Activated T-helper 9 cell treated with anti-CD3 and anti-CD28 coated beads, Interleukin-2, amount 50 U/mL, for 16 hours (primary cell): ENCODE data around the gene NR2C1.
A peak's percentile ranks its signal among the peaks of the same experiment; 100 is the strongest.
"Not testable (repeated sequence)": the region's sequence is repeated elsewhere in the genome, so short reads cannot be mapped to it uniquely, and the experiment has no call there.

ENCODE experiments used
- DNase-seq: peaks from one replicate; pipeline ENCODE4 v3.0.0-alpha.2; 2020; ENCODE audit warnings: low read depth

NR2C1 gene

DNA sequence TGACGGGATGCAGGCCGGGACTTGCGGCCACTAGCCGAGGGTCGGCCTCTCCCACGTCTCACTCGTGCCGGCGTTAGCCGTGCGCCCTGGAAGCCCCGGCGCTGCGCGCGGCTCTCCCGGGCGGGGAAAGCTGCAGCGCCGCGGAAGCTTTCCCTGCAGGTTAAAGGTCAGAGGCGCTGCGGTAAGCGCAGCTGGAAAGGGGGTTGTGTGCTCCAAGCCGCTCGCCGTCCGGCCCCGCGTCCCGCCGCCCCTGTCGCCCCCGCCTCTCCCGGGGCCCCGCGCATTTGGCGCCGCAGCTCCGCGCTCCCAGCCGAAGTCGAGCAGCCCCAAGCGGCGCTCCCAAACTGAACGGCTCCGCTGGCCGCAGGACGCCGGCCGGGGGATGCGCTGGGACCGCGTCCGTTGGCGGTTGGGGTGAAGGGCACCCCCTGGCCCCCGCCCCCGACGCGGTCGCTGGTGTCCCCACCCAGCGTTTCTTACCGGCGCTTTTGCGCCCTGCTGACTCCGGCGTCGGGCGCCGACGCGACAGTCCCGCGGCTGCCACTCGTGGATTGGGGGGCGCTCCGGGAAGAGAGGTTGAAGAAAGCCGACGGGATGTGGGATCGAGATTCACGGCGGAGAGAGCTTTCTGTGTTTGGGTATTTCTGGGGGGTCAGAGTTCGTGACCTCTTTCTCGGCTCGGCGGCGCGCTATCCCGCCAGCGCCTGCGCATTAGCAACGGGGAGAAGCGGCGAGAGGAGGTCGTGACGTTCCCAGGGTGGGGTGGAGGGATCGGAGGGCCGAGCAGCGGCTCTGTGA, at the start of gene NR2C1:
Gene NR2C1, minus strand, starts transcription at position 719 of the 798 bp plus-strand sequence. CDS start 6,234 bp downstream, outside the sequence.
- peak; percentile 87 for DNase-seq

DNA sequence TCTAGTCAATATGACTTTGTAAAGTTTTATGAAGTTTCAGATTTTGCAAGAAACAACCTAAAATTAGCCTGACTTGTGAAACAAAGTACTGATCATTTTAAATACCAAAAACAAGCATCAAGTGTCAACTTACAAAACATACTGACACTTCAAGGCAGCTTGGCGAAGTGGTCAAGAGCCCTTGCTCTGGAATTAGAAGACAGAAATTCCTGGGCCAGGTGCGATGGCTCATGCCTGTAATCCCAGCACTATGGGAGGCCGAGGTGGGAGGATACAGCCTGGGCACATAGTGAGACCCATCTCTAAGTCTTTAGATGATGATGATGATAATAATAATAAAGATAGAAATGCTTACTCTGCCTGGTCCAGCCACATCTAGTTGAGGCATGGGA, 45.4 kb upstream of the NR2C1 start:
- no peak for DNase-seq

DNA sequence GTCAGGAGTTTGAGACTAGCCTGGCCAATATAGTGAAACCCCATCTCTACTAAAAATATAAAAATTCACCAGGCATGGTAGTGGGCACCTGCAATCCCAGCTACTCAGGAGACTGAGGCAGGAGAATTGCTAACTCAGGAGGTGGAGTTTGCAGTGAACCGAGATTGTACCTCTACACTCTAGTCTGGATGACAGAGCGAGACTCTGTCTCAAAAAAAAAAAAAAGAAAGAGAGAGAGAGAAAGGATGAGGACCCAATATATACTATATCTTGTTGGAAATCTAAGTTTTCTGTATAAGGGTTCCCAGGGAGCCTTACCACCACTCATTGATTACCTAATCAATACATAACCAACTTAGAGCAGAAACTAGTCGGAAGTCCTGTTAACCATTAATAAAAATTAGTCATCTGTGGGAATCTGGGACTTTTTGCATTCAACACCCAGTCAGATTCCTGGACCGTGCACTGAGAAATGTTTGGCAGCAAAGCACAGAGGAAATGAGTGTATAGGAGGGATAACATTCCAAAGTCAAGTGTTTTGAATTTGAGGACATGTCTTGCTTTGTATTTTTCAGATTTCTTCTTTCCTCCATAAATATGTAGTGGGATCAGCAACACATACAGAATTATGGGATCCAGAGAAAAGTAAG, 44.8 kb upstream of the NR2C1 start:
- DNase-seq, result no peak

DNA sequence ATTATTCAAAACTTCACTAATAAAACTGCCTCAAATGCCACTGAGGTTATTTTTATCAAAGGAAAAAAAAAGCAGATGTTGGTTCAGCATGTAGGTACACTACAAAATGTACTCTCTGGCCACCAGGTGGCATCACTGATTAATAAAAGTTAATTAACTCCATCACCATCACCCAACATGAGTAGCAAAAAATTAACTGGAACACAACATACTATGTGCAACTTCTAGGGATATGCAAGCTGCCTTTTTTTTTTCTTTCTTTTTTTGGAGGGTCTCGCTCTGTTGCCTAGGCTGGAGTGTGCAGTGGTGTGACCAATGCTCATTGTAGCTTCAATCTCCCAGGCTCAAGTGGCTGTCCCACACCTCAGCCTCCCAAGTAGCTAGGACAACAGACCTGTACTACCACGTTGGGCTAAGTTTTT, 43.8 kb upstream of the NR2C1 start:
- peak; percentile 30 for DNase-seq

DNA sequence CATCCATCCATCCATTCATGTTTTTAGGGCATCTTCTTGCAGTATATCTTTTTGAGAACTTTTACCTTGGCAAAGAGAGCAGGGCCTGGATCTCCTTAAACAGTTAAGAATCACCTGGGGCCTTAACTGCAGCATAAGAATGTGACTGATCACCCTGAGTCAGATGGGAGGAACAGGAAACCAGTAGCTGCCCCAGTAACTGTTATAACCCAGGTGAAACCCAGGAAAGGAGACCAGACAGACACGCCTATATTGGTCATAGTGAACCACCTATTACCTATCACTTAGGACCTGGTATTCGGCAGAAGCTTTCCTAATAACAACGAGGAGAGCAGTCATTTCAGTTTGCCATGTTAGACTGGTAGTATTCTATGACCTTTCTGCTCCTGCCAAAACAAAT, 43.4 kb upstream of the NR2C1 start:
- DNase-seq, result no peak

DNA sequence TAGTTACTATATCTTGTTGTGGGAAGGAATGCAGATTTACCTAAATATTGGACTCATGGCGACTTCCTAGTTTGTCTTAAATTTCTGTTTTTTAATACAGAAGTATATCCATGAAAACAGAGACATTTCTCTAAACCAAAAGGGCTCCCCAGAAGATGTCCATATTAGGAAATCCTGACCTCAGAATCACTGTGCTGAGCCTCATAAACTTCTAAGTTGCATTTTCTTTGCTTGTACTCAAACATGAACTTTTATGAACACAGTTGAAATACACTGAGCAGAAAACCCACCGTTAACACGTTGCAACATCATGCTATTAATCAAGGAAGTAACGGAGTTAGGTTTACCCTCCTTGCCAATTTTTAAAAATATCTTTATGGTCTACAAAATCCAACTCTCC, 42.9 kb upstream of the NR2C1 start:
- DNase-seq, result no peak

DNA sequence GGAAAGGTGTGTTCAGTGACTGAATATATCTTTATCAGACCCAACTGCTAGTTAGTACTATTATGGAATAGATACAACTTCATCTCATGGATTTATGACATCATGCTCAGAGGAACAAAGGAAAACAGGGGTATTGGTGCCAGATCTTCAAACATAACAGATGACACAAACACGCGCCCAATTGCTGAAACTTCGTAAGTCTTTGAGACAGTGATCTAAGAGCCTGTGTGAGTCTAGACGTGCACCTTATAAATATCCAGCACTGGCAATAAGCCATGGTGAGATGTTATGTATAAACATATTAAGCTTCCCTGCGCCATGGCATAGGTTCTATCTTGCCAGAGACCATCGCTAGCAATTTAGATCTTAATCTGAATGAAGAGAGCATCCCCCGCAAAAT, 42.2 kb upstream of the NR2C1 start:
- no peak for DNase-seq

DNA sequence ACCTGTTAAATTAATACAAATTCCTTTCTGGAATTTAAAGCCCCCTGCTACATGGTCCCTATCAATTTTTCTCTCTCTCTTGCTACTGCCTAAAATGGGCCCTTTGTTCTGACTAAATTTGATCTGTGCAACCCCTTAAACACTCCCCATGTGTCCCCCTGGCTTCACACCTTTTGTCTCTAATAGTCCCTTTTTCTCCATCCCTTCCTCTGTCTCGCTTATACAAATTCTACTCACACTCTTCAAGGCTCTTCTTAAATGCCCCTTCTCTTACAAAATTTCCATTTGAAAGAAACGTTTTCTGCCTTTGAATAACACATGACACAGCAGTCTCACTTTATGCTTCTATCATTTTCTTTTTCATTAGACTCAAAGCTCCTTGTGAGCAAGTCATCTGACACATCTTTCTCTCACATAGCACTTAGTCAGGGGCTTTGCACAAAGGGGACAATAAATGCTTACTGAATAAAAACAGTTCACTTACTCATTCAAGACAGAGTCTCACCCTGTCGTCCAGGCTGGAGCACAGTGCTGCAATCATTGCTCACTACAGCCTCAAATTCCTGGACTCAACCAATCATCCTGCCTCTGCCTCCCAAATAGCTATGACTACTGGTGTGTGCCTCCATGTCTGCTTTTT, 41.5 kb upstream of the NR2C1 start:
- DNase-seq, result no peak

DNA sequence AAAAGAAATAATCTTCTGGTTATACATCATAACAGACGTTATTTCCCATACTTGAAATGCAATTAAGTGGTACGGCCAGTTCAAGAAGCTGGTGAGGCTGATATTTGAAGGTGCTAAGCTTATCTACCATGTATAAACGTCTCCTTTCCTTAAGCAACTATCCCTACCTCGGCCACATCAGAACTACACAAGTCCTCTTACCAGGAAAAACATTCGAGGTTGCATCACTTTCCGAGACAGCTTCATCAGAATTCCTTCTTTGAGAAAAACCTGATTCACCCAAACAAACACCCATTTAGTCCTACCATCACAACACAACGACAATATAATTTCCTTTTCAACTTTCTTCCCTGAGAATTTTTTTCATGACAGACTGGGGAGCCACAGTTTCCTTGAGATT, 33.9 kb upstream of the NR2C1 start:
- DNase-seq, result no peak

DNA sequence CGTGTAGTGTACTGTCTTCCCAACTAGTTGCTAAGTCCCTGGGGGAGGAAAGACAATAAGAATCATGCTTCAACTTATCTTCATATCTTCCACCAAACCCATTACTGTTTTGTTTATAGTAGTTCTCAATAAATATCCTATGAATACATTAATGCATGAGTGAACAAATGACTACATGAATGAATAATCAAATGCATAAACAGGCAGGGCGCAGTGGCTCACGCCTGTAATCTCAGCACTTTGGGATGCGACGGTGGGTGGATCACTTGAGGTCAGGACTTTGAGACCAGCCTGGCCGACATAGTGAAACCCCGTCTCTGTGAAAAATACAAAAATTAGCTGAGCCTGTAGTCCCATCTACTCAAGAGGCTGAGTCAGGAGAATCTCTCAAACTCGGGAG, 32.1 kb upstream of the NR2C1 start:
- no peak for DNase-seq

DNA sequence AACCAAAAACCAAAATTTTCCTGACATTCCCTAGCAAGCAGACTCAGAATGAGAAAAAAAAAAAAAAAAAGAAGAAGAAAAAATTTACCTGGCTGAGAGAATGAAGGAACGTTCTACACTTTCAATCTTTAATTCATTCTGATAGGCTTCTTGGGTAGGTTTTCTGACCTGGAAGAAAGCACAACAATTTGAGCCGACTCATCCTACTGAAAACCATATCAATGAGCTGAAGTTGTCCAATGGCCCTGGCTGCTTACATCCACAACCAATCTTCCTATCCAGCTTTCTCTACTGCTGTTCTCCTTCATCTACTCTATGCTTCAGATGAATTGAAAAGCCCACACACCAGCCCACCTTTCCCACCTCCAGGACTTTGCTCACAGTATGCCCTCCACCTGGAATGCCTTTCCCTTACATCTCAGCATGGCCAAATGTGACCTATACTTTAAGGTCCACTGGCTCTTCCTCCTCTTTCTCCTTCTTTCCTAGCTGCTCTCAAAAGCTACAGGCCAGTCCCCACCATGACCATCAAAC, 31.6 kb upstream of the NR2C1 start:
- DNase-seq, result no peak

DNA sequence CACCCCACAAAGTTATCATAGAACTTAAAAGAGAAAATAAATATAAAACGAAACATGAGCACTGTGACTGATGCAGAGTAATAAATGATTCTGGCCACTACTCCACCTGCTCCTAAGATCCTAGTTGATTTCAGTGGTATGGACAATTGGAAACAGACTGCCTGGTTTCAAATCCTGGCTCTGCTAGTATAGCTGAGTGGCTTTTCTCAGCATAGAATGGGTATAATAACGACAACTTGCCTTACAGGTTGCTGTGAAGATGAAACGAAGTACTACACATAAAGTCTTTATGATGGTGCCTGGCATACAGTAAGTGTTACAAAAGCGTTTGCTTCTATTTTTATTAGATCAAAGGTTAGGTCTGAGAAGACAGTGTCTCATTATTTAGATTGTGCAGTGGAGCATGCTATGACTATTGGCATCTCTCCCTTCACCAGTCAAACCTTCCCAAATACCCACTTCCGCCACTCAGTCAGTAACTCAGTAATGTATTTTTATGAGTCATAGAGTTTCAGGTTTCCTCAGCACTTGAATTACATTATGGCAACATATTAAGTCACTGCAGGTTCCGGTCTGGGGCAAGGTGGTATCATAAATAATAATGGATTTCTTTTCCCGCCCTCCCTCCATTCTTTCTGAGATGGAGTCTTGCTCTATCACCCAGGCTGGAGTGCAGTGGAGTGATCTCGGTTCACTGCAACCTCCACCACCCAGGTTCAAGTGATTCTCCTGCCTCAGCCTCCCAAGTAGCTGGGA, 29.7 kb upstream of the NR2C1 start:
- DNase-seq, result peak; percentile 2

DNA sequence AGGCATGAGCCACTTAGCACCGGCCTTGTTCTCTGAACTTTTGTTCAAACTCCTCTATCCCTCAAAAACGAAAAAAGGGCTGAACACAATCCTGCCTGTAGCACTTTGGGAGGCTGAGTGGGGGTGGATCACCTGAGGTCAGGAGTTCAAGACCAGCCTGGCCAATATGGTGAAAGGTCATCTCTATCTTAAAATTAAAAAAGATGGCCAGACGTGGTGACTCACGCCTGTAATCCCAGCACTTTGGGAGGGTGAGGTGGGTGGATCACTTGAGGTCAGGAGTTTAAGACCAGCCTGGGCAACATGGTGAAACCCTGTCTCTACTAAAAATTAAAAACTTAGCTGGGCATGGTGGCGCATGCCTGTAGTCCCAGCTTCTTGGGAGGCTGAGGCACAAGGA, 28.5 kb upstream of the NR2C1 start:
- not testable (repeated sequence) for DNase-seq

DNA sequence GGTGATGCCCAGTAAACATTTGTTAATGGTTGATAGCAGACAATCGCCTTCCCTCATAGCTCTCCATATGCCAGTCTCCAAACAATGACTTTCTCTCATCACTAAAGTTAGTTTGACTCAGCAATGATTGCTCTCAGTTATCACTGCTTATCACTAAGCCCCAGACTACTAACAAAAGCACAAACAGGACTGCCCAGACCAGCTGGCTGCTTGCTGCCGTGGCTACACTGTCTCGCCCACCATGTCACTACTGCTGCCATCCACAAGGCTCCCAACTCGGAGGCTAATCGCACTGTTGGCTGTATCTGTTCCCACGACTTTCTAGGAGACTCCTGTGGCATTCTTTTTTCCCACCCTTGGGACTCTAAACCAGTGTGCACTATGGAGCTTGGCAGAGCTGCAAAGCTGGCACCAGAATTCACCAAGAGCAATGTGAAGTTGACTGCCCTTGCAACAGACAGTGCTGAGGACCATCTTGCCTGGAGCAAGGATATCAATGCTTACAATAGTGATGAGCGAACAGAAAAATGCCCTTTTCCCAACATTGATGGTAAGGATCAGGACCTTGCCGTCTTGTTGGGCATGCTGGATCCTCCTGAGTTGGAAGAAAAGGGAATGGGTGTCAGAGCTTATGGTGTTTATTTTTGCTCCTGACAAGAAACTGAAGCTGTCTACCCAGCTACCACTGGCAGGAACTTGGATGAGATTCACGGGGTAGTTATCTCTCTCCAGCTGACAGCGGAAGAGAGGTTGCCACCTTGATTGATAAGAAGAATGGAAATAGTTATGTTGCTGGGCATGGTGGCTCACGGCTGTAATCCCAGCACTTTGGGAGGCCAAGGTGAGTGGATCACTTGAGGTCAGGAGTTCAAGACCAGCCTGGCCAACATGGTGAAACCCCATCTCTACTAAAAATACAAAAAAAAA, 27.1 kb upstream of the NR2C1 start:
- DNase-seq, result no peak

DNA sequence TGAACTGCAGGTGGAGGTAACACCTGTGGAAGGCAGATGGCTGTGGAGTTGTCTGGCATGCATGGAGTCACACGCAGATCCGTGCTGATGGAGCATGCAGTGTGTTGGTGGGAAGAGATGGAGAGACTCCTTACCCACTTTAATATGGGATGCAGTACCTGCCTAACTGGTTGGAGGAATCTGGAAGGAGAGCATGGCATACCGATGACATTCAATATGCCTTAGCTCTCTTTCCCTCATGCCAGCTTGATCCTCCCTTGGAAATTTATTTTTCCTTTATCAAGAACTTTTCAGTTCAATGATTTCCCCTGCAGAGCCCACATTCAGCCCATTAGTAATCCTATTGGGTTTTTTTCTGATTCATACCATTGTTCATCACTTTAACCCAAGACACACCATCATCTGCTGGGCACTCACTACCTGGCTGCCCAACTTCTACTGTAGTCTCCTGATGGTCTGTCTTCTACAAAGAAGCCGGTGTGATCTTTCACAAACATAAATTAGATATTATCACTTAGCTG, 25.9 kb upstream of the NR2C1 start:
- DNase-seq, result no peak

DNA sequence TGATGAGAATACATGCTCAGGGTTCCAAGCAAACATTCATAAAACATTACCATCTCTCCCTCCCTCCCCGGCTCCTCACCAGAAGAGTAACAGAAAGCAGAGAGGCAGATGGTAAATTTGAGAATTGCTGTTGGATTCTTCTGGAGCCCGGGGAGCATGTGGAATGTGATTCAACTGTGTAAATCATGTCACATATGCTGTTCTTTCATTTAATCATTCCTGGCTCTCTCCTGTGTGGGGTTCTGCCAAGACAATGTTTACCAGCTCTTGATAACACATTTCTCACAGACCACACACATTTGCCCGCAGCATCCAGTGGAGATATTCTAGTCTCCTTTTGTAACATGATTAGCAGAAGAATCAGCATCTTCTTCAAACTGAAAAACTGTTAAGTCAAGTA, 23.4 kb upstream of the NR2C1 start:
- no peak for DNase-seq

DNA sequence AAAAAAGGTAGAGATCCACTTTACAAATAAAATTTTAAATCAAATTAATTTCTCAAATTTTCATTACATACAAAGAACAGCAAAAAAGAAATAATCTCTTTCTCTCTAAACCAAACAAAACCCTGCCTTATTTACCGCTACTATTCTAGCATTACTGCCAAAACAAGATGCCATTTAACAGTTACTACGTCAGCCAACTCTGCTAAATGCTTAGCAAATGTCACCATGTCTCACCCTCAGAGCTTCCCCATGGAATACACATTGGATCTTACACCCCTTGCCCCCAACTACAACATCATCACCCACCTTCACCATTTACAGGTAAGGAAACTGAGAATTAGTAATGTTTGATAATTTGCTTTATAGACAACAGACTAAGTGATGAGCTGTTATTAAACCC, 23.0 kb upstream of the NR2C1 start:
- no peak for DNase-seq

DNA sequence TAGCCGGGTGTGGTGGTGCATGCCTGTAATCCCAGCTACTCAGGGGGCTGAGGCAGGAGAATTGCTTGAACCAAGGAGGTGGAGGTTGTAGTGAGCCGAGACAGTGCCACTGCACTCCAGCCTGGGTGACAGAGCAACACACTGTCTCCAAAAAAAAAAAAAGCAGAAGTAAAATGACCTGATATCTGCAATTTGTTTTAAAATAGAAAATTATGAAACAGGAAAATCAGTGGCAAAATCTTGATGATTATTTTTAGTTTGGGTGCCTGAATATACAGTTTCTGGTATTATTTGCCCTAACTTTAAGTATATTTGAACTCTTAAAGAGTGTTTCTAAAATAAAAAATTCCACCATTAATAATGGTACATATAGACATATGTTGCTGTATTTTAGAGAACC, 22.4 kb upstream of the NR2C1 start:
- not testable (repeated sequence) for DNase-seq

DNA sequence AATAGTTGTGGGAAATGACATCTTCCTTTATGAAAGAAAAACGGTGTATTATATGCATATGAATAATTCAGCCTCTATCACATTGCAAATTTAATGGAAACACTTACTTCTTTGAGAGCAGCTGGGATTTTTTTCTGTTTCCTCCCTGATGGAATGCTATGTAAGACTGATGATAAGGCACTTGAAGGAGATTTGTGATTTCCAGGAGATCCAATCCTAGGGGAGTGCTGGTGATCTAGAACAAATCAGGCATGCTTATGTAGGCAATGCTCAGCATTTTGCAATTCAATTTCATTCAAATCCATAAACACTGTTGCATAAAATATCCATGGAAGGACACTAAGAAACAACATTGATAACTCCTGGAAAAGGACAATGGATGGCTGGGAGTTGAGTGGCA, 16.0 kb upstream of the NR2C1 start:
- no peak for DNase-seq

DNA sequence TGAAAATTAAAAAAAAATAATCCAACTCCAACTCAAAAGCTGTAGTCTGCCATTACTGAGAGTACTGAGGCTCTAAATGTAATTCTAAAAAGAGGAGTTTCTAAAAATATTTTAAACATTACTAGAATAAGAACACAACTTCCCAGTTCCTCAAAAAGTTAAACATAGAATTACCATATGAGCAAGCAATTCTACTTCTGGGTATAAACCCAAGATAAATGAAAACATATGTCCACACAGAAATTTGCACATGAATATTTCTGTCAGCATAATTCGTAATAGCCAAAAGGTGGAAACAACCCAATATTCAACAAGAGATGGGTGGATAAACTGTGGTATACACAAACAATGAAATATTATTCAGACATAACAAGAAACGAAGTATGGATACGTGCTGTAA, 15.0 kb upstream of the NR2C1 start:
- DNase-seq, result no peak

DNA sequence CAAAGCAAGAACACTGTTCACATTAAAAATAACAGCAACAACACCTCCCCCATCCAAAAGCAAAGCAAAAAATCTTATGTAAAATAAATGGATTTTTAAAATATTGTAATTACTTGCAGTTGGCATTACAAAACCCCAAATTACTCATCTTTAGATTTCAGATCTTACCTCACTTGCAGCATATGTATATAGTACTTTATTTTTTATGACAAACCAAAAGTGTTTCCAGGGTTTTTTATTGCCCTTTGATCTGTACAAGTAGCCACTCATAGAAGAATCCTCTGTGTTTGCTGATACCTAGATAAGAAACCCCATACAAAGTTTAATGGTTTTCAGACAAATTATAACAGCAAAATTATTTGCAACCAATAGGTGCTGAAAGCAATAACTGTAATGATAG, 12.2 kb upstream of the NR2C1 start:
- no peak for DNase-seq
